Choroid plexus epithelial cell (primary cell): ENCODE data around the gene FNDC3B.

Experiments
- DNase-seq: peaks from one replicate; pipeline ENCODE4 v3.0.0-alpha.2; 2010; ENCODE audit warnings: low read depth
- H3K4me3 ChIP-seq: 2 replicates; pipeline ENCODE4 v1.5.1; 2011; ENCODE audit warnings: low read depth, mild to moderate bottlenecking, control low read depth, low read length, moderate library complexity
- CTCF ChIP-seq: conservative IDR thresholded peaks from 2 replicates; pipeline ENCODE4 v1.5.1; 2011; ENCODE audit warnings: low read depth, mild to moderate bottlenecking, control low read depth, inconsistent platforms, low read length, moderate library complexity

Gene FNDC3B

GRCh38 chr3:172286548-172287148 lies 247.3 kb downstream of the FNDC3B start:
- no peak for DNase-seq
- no peak for TF ChIP-seq CTCF
- H3K4me3 ChIP-seq = no peak overlapping the region

- H3K4me3 ChIP-seq = no peak overlapping the region
- no peak for TF ChIP-seq CTCF
- DNase-seq = no peak
Measured at GRCh38 chr3:172287937-172288477, 248.6 kb downstream of the FNDC3B start.

GRCh38 chr3:172288651-172289050 lies 249.3 kb downstream of the FNDC3B start:
- no peak for DNase-seq
- no peak overlapping the region for H3K4me3 ChIP-seq
- no peak for TF ChIP-seq CTCF

- peak; percentile 59 for TF ChIP-seq CTCF
- no peak overlapping the region for H3K4me3 ChIP-seq
- DNase-seq = no peak
Measured at GRCh38 chr3:172289583-172289982, 250.2 kb downstream of the FNDC3B start.

- TF ChIP-seq CTCF = peak; percentile 17
- no peak for DNase-seq
- H3K4me3 ChIP-seq = no peak overlapping the region
Measured at GRCh38 chr3:172290457-172290856, 251.1 kb downstream of the FNDC3B start.

GRCh38 chr3:172291650-172292049 lies 252.3 kb downstream of the FNDC3B start:
- no peak for TF ChIP-seq CTCF
- no peak for DNase-seq
- H3K4me3 ChIP-seq = no peak overlapping the region

GRCh38 chr3:172292422-172292821 lies 253.0 kb downstream of the FNDC3B start:
- no peak for TF ChIP-seq CTCF
- no peak for DNase-seq

More at GRCh38 chr3:172292422-172292821, 253.0 kb downstream of the FNDC3B start:
- no peak overlapping the region for H3K4me3 ChIP-seq
